Astrocyte (in vitro differentiated cells and primary cell): Measurements from ENCODE around the gene DET1.

Experiments
- EZH2 ChIP-seq: IDR thresholded peaks from 2 replicates; pipeline ENCODE4 v1.6.1; 2012; ENCODE audit warnings: mild to moderate bottlenecking, low read length, inconsistent platforms; ENCODE audit not compliant: insufficient read depth
- TF ChIP-seq, protein P1 (sequence below): IDR thresholded peaks from 2 replicates; pipeline ENCODE4 v1.5.1; 2011; ENCODE audit warnings: low read depth, mild to moderate bottlenecking, inconsistent platforms, low read length, moderate library complexity; ENCODE audit not compliant: insufficient read depth

DNA sequence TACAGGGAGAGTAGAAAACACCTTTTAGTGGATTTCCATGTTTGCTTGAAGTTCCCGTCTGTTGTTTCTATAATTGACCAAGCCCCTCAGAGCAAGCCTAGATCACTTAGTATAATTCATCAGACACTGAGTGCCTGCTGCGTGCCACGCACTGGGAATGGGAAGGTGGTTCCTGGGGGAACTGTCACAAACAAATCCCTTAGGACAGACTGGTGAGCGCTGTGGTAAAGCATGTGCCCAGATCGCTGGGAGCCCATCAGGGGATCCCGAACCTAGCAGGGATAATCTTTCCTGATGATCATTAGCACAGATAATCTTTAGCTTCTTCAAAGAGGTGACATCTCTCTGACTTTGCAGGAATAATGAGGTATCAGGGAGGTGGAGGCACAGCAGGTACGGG, 69.4 kb downstream of the DET1 start:
- no peak for TF ChIP-seq EZH2
- TF ChIP-seq, protein P1, sequence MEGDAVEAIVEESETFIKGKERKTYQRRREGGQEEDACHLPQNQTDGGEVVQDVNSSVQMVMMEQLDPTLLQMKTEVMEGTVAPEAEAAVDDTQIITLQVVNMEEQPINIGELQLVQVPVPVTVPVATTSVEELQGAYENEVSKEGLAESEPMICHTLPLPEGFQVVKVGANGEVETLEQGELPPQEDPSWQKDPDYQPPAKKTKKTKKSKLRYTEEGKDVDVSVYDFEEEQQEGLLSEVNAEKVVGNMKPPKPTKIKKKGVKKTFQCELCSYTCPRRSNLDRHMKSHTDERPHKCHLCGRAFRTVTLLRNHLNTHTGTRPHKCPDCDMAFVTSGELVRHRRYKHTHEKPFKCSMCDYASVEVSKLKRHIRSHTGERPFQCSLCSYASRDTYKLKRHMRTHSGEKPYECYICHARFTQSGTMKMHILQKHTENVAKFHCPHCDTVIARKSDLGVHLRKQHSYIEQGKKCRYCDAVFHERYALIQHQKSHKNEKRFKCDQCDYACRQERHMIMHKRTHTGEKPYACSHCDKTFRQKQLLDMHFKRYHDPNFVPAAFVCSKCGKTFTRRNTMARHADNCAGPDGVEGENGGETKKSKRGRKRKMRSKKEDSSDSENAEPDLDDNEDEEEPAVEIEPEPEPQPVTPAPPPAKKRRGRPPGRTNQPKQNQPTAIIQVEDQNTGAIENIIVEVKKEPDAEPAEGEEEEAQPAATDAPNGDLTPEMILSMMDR: no peak
